Activated CD4-positive, alpha-beta T cell treated with anti-CD3 and anti-CD28 coated beads for 4 hours (primary cell): ENCODE data around the gene MAPT.
"Not testable (repeated sequence)": the region's sequence is repeated elsewhere in the genome, so short reads cannot be mapped to it uniquely, and the experiment has no call there.

ENCODE experiments used
- DNase-seq, 2 donors: peaks; one replicate each; pipeline ENCODE4 v3.0.0-alpha.2; 2020

Gene MAPT

DNA sequence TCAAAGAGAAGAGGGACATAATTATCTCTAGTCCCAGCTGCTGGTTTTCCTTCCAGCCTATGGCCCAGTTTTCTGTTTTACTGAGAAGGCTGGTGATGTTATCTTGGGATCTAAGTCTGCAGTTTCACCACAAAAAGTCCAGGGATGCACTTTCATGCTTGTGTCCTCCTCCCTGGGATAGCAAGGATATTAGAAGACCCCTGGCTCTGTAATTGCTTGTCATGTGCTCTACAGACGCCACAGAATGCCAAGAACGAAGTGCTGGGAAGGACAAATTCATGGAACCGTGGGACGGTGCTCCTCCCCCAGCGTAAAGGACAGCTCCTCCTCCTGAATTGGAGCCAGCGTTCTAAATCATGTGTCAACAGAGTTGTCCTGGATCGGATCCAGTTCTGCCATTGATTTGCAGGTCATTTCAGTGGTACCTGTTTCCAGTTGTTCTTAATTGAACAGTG lies 8.6 kb downstream of the MAPT start:
- DNase-seq: no peak

DNA sequence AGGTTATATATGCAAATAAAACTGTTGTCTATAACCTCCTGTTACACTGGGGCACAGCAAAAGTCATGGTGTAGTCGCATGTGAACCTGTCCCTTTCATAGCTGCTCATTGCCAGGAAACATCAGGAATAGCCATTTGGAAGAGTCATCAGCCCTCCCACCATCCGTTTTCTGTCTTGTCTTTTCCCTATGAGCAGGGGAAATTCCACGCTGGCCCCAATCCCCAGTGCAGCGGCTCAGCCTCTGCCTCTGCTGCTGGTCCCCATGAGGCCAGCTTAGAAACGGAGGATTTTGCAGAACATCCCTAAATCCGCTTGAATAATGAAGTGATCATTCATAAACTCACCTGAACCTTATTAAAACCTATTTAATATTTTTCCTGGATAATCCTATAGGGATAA lies 10.5 kb downstream of the MAPT start:
- no peak for DNase-seq

GRCh38 chr17:45905814-45906213 lies 11.5 kb downstream of the MAPT start:
- no peak for DNase-seq

DNA sequence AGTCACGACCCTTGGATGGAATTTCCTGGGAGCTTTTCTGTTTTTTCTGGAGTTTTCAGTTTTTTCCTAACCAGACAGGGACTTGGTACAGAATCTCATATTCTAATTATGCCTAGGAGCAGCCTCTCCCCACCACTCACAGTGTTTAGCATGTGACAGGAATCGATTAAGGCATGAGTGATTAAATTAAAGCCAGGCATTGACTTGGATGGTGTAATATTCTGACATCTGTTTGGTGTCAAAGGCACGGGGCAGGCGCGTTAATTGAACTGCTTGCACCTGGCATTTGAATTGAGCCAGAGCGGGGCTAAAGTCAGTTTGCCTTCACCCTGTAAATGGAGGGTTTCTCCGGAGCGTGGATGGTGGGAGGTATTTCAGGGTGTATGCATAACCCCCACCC lies 11.9 kb downstream of the MAPT start:
- DNase-seq: no peak

GRCh38 chr17:45906927-45907622 lies 12.7 kb downstream of the MAPT start:
- peak; percentile 30 to 53 for DNase-seq

GRCh38 chr17:45907750-45908395 lies 13.5 kb downstream of the MAPT start:
- DNase-seq: no peak

DNA sequence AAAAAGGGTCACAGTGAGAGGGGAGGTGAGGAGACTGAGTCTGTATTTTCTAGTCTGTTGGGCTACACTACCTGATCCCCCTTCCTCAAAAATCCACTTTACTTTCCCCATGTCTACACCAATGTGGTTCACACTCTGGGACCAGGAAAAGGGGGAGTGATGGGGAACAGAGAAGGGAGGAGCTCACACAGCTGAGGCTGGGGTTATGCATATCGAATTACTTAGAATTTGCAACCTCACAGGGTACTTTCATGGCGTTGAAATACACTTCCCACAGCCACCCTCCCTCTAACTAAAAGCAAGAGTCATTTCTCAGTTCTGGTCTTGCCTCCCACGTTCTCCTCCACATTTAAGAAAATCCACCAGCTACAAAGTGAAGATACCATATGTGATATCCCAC lies 14.1 kb downstream of the MAPT start:
- DNase-seq: no peak

GRCh38 chr17:45908935-45909334 lies 14.6 kb downstream of the MAPT start:
- DNase-seq: no peak

- DNase-seq: no peak
These were observed 16.3 kb downstream of the MAPT start for GRCh38 chr17:45910667-45911066.

DNA sequence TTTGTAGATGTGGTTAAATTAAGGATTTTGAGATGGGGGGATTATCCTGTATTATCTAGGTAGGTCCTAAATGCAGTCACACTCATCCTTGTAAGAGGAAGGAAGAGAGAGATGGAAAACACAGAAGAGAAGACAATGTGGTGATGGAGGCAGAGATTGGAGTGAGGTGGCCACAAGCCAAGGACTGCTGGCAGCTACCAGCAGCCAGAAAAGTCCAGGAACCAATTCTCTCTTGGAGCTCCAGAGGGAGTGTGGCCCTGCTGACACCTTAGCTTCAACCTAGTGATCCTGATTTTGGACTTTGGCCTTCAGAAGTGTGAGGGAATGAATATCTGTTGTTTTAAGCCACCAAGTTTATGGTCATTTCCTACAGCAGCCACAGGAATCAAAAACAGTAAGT lies 18.0 kb downstream of the MAPT start:
- DNase-seq: no peak

GRCh38 chr17:45913030-45913429 lies 18.7 kb downstream of the MAPT start:
- not testable (repeated sequence) for DNase-seq

GRCh38 chr17:45914047-45914717 lies 19.8 kb downstream of the MAPT start:
- no peak for DNase-seq

- no peak for DNase-seq
These were observed 20.9 kb downstream of the MAPT start for GRCh38 chr17:45915263-45915662.

DNA sequence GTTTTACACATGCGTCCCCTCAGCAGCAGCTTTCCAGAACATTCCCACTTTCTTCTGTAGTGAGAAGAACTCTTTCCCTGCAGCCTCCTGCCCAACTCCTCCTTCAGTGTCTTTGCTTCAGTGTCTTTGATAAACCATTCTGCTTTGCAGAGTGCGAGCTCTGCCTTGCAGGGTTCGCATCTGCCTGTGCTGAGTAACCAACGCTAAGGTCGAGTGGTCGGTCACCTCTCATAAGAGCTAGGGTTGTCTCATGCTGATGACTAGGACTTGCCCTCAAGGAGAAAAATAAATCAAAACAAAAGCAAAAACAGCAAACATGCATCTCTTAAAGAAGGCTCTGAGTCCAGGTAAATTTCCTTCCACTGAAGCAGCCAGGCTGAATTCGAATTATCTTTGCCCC lies 22.7 kb downstream of the MAPT start:
- no peak for DNase-seq

- DNase-seq: no peak
These were observed 23.9 kb downstream of the MAPT start for GRCh38 chr17:45918241-45918745.

GRCh38 chr17:45919136-45919535 lies 24.8 kb downstream of the MAPT start:
- DNase-seq: no peak

- no peak for DNase-seq
These were observed 25.7 kb downstream of the MAPT start for GRCh38 chr17:45920083-45920482.

DNA sequence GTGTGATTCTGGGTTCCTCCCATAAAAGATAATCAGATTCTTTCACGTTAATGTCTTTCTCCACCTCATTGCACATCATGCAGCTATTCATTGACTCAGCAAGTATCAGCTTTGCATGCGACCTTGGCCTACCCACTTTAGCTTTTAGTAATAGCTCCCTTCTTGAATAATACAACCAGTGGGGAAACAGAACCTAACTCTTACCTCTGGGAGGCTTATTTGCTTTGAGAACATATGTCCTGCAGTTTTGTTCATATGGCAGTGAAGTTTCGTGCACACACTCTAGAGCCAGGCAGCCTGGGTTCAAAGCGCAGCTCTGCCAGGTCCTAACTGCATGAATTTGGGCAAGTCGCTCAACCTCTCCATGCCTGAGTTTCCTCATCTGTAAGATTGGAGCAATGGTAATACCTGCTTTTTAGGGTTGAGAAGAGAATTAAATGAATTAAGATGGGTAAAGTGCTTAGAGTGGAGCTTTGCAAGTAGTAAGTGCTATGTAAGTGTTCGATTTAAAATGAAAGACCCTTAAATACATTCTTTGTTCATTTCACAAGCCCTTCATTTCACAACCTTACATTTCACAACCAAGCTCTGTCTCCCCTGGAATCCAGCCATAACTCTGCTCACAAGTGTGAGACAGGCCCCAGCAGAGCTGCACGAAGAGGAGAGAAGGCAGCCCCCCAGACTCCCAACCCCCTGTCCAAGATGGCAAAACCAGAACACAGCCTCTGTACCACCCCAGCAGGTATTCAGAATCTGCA lies 29.3 kb downstream of the MAPT start:
- DNase-seq: no peak

DNA sequence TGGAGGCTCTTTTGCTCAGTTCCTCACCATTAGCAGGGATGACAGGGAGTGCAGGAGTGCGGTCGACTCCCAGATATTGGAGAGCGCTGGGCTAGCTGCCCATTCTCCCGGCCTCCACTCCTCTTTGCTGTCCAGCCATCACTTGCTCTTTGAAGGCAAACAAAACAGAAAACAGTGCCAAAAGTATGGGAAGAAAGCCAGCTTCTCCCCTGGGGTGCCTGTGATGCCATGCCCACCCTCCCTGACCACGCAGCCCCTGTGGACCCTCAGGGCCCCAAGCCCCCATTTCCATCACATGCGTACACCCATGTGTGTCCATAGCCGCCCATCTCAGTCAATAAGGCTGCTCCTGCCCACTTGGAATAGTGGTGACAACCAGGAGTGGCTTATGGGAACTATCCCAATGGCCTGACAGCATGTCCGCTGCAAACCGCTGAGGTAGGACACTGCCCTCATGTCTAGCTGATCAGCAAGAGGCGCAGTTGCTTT lies 30.0 kb downstream of the MAPT start:
- no peak for DNase-seq

- no peak for DNase-seq
These were observed 31.0 kb downstream of the MAPT start for GRCh38 chr17:45925311-45925710.

- no peak for DNase-seq
These were observed 32.9 kb downstream of the MAPT start for GRCh38 chr17:45927247-45927646.

GRCh38 chr17:45929344-45929743 lies 35.0 kb downstream of the MAPT start:
- DNase-seq: no peak

GRCh38 chr17:45930420-45930951 lies 36.1 kb downstream of the MAPT start:
- DNase-seq: no peak
